HCT116 (cell line): ENCODE data around the gene ADGRD1. TPM values are rescaled to one million over a fixed set of nuclear protein-coding genes. Genes with fewer than 3 reads are reported as not detected.

Source experiments
- ATAC-seq: fragments of 200-7000 bp; cut with Tn5 transposase; 2 replicates; pipeline ENCODE4 v1.9.1; 2020; ENCODE audit warnings: mild to moderate bottlenecking, moderate library complexity
- BruUV-seq: library from RNA; stranded (reverse); fragments of 400-500 nt; replicated peaks from 2 replicates; lab custom pipeline; 2021; lab: Mats Ljungman, UMichigan
- CTCF ChIA-PET: fragments of 300-600 bp; sonication (Branson Sonifier 250); formaldehyde crosslinking; loops from one replicate; lab custom pipeline; 2021; ENCODE audit warnings: antibody characterized with exemption; lab: Charles Lee
- POLR2A ChIA-PET: fragments of 300-600, 350-600 bp; sonication (Branson Sonifier 250); formaldehyde crosslinking; loops from one replicate; lab custom pipeline; 2021; ENCODE audit warnings: antibody characterized with exemption; lab: Charles Lee
- RAD21 ChIA-PET, 2 experiments: fragments of 300-600 bp; sonication (Branson Sonifier 250); formaldehyde crosslinking; loops; one replicate each; lab custom pipeline; 2023; ENCODE audit warnings: low total read pairs in 2 of 2; ENCODE audit not compliant: uncharacterized antibody in 2 of 2, unreplicated experiment in 2 of 2, low non-redundant PET in 1 of 2; lab: Charles Lee
- DNase-seq: peaks from one replicate; pipeline ENCODE4 v3.0.0-alpha.2; 2010; ENCODE audit warnings: low read depth, low spot score
- H2AFZ ChIP-seq: fragments of 200-600 bp; shearing (Covaris generic), sonication (generic); 2 replicates; pipeline ENCODE4 v1.6.1; 2017; ENCODE audit warnings: low read depth, mixed run types, mixed read lengths, antibody characterized with exemption, low read length; ENCODE audit not compliant: poor library complexity, severe bottlenecking
- H3K27ac ChIP-seq: 2 replicates; pipeline ENCODE4 v1.5.1; 2012; ENCODE audit warnings: low read depth, low read length
- H3K27me3 ChIP-seq: fragments of 200-600 bp; sonication (generic); 2 replicates; pipeline ENCODE4 v1.6.1; 2016; ENCODE audit warnings: mixed run types, low read length, mixed read lengths; ENCODE audit not compliant: insufficient read depth
- H3K36me3 ChIP-seq, 2 experiments: fragments of 200-500 bp in 1 of 2; fragments of 200-600 bp in 1 of 2; sonication (Bioruptor generic) in 1 of 2; sonication (generic) in 1 of 2; 2 replicates each; pipeline versions ENCODE4 v1.5.1 to v1.6.1; 2014 to 2016; ENCODE audit warnings: low read length in 2 of 2, inconsistent platforms in 1 of 2, mixed read lengths in 1 of 2, mixed run types in 1 of 2; ENCODE audit not compliant: insufficient read depth in 2 of 2, control insufficient read depth in 1 of 2
- H3K4me1 ChIP-seq, 2 experiments: fragments of 200-600 bp in 1 of 2; sonication (generic) in 1 of 2; 2 replicates each; pipeline versions ENCODE4 v1.5.1 to v1.6.1; 2012 to 2017; ENCODE audit warnings: low read length in 2 of 2, inconsistent platforms in 1 of 2, mild to moderate bottlenecking in 1 of 2, mixed read lengths in 1 of 2, mixed run types in 1 of 2, moderate library complexity in 1 of 2; ENCODE audit not compliant: insufficient read depth in 2 of 2, control insufficient read depth in 1 of 2
- H3K4me2 ChIP-seq: fragments of 200-600 bp; sonication (generic); 2 replicates; pipeline ENCODE4 v1.6.1; 2017; ENCODE audit warnings: mixed run types, low read length, mixed read lengths
- H3K4me3 ChIP-seq, 2 experiments: fragments of 200-600 bp in 1 of 2; sonication (generic) in 1 of 2; replicated peaks in 1 of 2; 2 replicates each; pipeline ENCODE4 v1.5.1; 2011 to 2016; ENCODE audit warnings: low read length in 2 of 2, control low read depth in 1 of 2, low read depth in 1 of 2, mild to moderate bottlenecking in 1 of 2, mixed read lengths in 1 of 2, mixed run types in 1 of 2
- H3K79me2 ChIP-seq: fragments of 200-600 bp; sonication (generic); 2 replicates; pipeline ENCODE4 v1.6.1; 2017; ENCODE audit warnings: mild to moderate bottlenecking, mixed run types, low read length, moderate library complexity, mixed read lengths; ENCODE audit not compliant: insufficient read depth
- H3K9ac ChIP-seq: fragments of 200-600 bp; sonication (generic); 2 replicates; pipeline ENCODE4 v1.6.1; 2016; ENCODE audit warnings: low read length, mixed read lengths
- H3K9me2 ChIP-seq: fragments of 200-600 bp; sonication (generic), shearing (Covaris generic); 2 replicates; pipeline ENCODE4 v1.6.1; 2017; ENCODE audit warnings: mixed run types, mild to moderate bottlenecking, moderate library complexity; ENCODE audit not compliant: insufficient read depth
- H3K9me3 ChIP-seq, 2 experiments: fragments of 200-500 bp in 1 of 2; fragments of 200-600 bp in 1 of 2; sonication (Bioruptor generic) in 1 of 2; sonication (generic) in 1 of 2; 2 replicates each; pipeline ENCODE4 v1.6.1; 2014 to 2017; ENCODE audit warnings: low read length in 2 of 2, mixed read lengths in 2 of 2, inconsistent platforms in 1 of 2, low read depth in 1 of 2, mild to moderate bottlenecking in 1 of 2, mixed run types in 1 of 2, moderate library complexity in 1 of 2; ENCODE audit not compliant: control insufficient read depth in 1 of 2, insufficient read depth in 1 of 2
- H4K20me1 ChIP-seq: fragments of 200-600 bp; sonication (generic), shearing (Covaris generic); 2 replicates; pipeline ENCODE4 v1.6.1; 2017; ENCODE audit warnings: mixed run types, mild to moderate bottlenecking, moderate library complexity; ENCODE audit not compliant: insufficient read depth
- ATF3 ChIP-seq: IDR thresholded peaks from 2 replicates; pipeline ENCODE4 v1.6.1; 2012
- CBX3 ChIP-seq: IDR thresholded peaks from 2 replicates; pipeline ENCODE4 v1.6.1; 2012; ENCODE audit warnings: low read depth
- CTCF ChIP-seq, 3 experiments: fragments of 200-600 bp in 1 of 3; sonication (generic) in 1 of 3; IDR thresholded peaks in 2 of 3; conservative IDR thresholded peaks in 1 of 3; 2 replicates each; pipeline ENCODE4 v1.5.1; 2012 to 2017; ENCODE audit warnings: low read depth in 2 of 3, low read length in 2 of 3, antibody characterized with exemption in 1 of 3, borderline replicate concordance in 1 of 3, control low read depth in 1 of 3, mild to moderate bottlenecking in 1 of 3, mixed read lengths in 1 of 3, mixed run types in 1 of 3, moderate library complexity in 1 of 3; ENCODE audit not compliant: insufficient read depth in 1 of 3
- EGR1 ChIP-seq: IDR thresholded peaks from 2 replicates; pipeline ENCODE4 v1.6.1; 2012; ENCODE audit warnings: low read depth
- EZH2phosphoT487 ChIP-seq: fragments of 200-600 bp; IDR thresholded peaks from 2 replicates; pipeline ENCODE4 v1.6.1; 2018; ENCODE audit warnings: antibody characterized with exemption, borderline replicate concordance
- FOSL1 ChIP-seq: IDR thresholded peaks from 2 replicates; pipeline ENCODE4 v1.6.1; 2012; ENCODE audit warnings: low read depth
- JUND ChIP-seq: IDR thresholded peaks from 2 replicates; pipeline ENCODE4 v1.6.1; 2012
- MAX ChIP-seq: IDR thresholded peaks from 2 replicates; pipeline ENCODE4 v1.6.1; 2012
- POLR2A ChIP-seq: IDR thresholded peaks from 2 replicates; pipeline ENCODE4 v1.7.0; 2011; ENCODE audit warnings: borderline replicate concordance; ENCODE audit not compliant: insufficient read depth, insufficient read length; ENCODE audit errors: extremely low read depth
- POLR2AphosphoS5 ChIP-seq: IDR thresholded peaks from 2 replicates; pipeline ENCODE4 v1.6.1; 2011; ENCODE audit warnings: mild to moderate bottlenecking, low read depth, low read length, moderate library complexity
- REST ChIP-seq: IDR thresholded peaks from 2 replicates; pipeline ENCODE4 v1.6.1; 2012; ENCODE audit warnings: low read depth
- SP1 ChIP-seq: IDR thresholded peaks from 2 replicates; pipeline ENCODE4 v1.6.1; 2012; ENCODE audit warnings: low read depth
- SRF ChIP-seq: IDR thresholded peaks from 2 replicates; pipeline ENCODE4 v1.6.1; 2012; ENCODE audit warnings: low read depth
- TCF7L2 ChIP-seq: IDR thresholded peaks from 2 replicates; pipeline ENCODE4 v1.7.0; 2011; ENCODE audit warnings: borderline replicate concordance, inconsistent platforms; ENCODE audit not compliant: insufficient read depth, insufficient read length; ENCODE audit errors: extremely low read depth
- YY1 ChIP-seq: IDR thresholded peaks from 2 replicates; pipeline ENCODE4 v1.6.1; 2011; ENCODE audit warnings: low read length, low read depth, moderate library complexity, mild to moderate bottlenecking; ENCODE audit not compliant: insufficient replicate concordance; ENCODE audit errors: extremely low read depth
- ZBTB33 ChIP-seq: IDR thresholded peaks from 2 replicates; pipeline ENCODE4 v1.6.1; 2011; ENCODE audit warnings: mild to moderate bottlenecking, low read length, moderate library complexity; ENCODE audit not compliant: insufficient replicate concordance; ENCODE audit errors: extremely low read depth
- intact Hi-C: fragments of 100-400 bp; cut with micrococcal nuclease; formaldehyde crosslinking; loops from 2 replicates; pipeline ENCODE4 v1.10.0; 2022
- total RNA-seq: library from RNA; stranded (reverse); gene quantifications from one replicate; pipeline ENCODE4 v1.2.1, GENCODE V29; 2021; ENCODE audit not compliant: unreplicated experiment

ADGRD1 gene
- total RNA-seq, 1 experiment from 2014 or later = 0.44 TPM

GRCh38 chr12:131117438-131118245 lies 163.9 kb downstream of the ADGRD1 start:
- no TSS peak for BruUV-seq
- POLR2A ChIA-PET = no interaction called here
- H3K9me2 ChIP-seq = no peaks in the 10 kb centered on the region
- no peak for ATAC-seq
- DNase-seq = no peak
- intact Hi-C loops = no loop called here
- H3K9me3 ChIP-seq = no peaks in the 10 kb centered on the region
- no peak overlapping the region for H3K4me3 ChIP-seq
- H3K4me1 ChIP-seq = peaks cover 0 to 3% of the 10 kb centered on the region in 2 experiments; a peak in 2 of 4 replicates
- no peak overlapping the region for H3K27ac ChIP-seq
- no peak overlapping the region for H3K4me2 ChIP-seq
- no peaks in the 10 kb centered on the region for H3K79me2 ChIP-seq
- no peaks in the 10 kb centered on the region for H4K20me1 ChIP-seq
- CTCF ChIA-PET = interaction anchor here (0.8 to 4.1 kb wide), 6 partner anchors 11 to 713 kb away, joined by 3 to 21 read pairs (median 4); no protein-coding TSS in a partner anchor
- RAD21 ChIA-PET = interaction anchor here (1.8 to 2.6 kb wide), 2 partner anchors 337 kb away, joined by 8 to 10 read pairs; no protein-coding TSS in a partner anchor
- H3K27me3 ChIP-seq = no peaks in the 10 kb centered on the region
- no peak overlapping the region for H2AFZ ChIP-seq
- H3K36me3 ChIP-seq = no peaks in the 10 kb centered on the region
- no peak overlapping the region for H3K9ac ChIP-seq
- TF ChIP-seq POLR2A = no peak
- TF ChIP-seq SRF = no peak
- no peak for TF ChIP-seq MAX
- TF ChIP-seq EZH2phosphoT487 = no peak
- TF ChIP-seq YY1 = no peak
- no peak for TF ChIP-seq EGR1
- TF ChIP-seq ATF3 = no peak
- TF ChIP-seq POLR2AphosphoS5 = no peak
- TF ChIP-seq SP1 = no peak
- TF ChIP-seq REST = no peak
- TF ChIP-seq CTCF (IDR thresholded peaks at IDR 0.05 in 2 of 3, conservative IDR thresholded peaks at IDR 0.05 in 1 of 3; ENCODE audit: borderline replicate concordance in 1 of 3, insufficient read depth in 1 of 3, low read depth in 2 of 3, low read length in 2 of 3) = no peak
- no peak for TF ChIP-seq CBX3
- TF ChIP-seq JUND = no peak
- TF ChIP-seq TCF7L2 = no peak
- no peak for TF ChIP-seq FOSL1
- TF ChIP-seq ZBTB33 = no peak
- TF ChIP-seq, all 23 proteins: peak for 0
